Measurements from ENCODE around the gene NANOS2.

Gene NANOS2

GRCh38 chr19:45881082-45881908 lies 33.3 kb downstream of the NANOS2 start:
- H3K4me3 ChIP-seq (ENCODE audit: low read length): no peak overlapping the region
- no peak for TF ChIP-seq CTCF (conservative IDR thresholded peaks at IDR 0.05; ENCODE audit: low read depth, low read length)
- DNase-seq (ENCODE audit: low read depth): no peak

GRCh38 chr19:45879971-45880370 lies 34.6 kb downstream of the NANOS2 start:
- H3K4me3 ChIP-seq (ENCODE audit: low read length): no peak overlapping the region
- no peak for TF ChIP-seq CTCF (conservative IDR thresholded peaks at IDR 0.05; ENCODE audit: low read depth, low read length)
- DNase-seq (ENCODE audit: low read depth): no peak

DNA sequence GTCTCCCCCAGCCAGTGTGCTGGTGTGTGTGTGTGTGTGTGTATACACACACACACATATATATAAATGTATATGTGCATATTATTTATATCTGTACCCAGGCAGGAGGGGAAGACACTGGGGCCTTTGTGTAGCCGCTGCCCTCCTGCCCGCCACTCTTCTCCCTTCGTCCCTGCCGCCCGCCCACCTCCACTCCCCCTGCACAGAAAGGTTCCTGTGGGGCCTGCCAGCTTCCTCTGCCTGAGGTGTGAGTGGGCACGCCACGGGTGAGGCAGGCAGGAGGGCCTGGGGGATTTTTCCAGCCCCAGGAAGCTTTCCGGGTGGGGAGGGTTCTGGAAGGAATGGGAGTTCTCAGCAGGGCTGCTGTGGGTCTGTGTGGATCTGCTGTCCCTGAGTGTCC lies 35.5 kb downstream of the NANOS2 start:
- DNase-seq (ENCODE audit: low read depth): no peak
- TF ChIP-seq CTCF (conservative IDR thresholded peaks at IDR 0.05; ENCODE audit: low read depth, low read length): no peak

DNA sequence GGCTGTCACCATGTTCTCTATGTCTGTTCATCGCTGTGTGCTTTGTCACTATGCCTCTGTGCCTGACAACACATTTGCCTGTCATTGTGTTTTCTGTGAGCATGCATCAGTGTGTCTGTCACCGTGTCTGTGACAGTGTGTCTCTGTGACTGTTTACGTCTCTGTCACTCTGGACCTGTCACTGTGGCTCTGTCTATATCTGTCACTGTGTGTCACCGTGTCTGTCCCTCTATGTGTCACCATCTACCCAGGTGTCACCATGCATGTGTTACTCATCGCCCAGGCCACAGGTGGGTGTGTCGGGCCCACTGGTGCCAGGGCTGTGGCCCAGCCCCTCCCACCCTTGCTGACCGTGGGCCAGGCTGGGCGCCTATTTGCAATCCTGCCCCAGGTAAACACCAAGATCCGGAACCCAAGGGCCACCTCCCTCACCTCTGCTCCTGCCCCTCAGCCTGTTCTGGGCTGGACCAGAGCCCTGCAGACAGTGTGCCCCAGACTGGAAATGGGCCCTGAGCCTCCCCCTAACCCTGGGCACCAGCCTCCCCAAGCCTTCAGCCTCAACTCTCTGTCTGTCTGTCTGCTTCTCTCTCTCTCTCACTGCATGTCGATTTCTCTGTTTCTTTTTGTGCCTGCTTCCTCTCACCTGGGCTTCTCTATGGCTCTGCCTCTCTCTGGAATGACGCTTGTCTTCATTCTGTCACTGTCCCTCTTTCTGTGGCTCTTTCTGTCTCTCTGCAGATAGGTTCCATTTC lies 36.4 kb downstream of the NANOS2 start:
- TF ChIP-seq CTCF (conservative IDR thresholded peaks at IDR 0.05; ENCODE audit: low read depth, low read length): no peak
- H3K4me3 ChIP-seq (ENCODE audit: low read length): no peak overlapping the region
- DNase-seq (ENCODE audit: low read depth): no peak

More for the DNA sequence above, 35.5 kb downstream of the NANOS2 start:
- no peak overlapping the region for H3K4me3 ChIP-seq (ENCODE audit: low read length)

DNA sequence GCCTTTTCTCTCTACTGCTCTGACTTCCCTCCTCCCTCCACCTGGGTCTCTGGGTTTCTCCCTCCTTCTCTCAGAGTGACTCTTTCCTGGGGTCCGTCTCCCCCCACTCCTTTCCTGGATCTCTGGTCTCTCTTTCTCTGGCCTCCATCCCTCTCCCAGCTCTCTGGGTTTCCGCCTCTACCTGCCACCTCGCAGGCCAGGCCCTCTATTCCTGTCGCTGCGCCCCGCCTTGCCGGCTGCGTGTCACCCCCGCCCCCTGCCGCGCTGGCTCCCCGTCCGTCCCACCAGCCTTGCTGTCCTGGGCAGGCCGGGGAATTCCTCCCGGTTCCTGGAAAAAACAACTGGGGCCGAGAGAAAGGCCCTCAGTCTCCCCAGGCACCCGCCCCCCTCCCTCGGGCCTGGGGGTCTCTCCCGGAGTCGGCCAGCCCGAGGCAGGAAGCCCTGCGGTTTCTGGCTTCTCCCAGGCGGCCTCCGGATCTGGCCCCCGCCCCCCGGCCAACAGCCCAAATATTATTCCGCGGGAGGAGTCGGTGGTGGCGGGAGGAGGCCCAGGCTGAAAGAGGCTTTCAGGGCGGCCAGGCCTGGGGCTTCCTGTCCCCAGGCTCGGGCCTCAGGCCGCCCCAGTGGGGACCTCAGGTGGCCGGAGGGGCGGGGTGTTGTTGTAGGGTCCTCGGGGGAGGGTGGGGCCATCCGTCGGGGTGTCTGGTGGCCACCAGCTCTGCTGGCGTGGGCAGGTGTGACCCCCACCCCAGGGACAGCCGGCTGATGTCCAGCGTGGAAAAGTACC lies 38.0 kb downstream of the NANOS2 start:
- peak overlapping the region; percentile 10 for H3K4me3 ChIP-seq (ENCODE audit: low read length)
- no peak for DNase-seq (ENCODE audit: low read depth)
- no peak for TF ChIP-seq CTCF (conservative IDR thresholded peaks at IDR 0.05; ENCODE audit: low read depth, low read length)

DNA sequence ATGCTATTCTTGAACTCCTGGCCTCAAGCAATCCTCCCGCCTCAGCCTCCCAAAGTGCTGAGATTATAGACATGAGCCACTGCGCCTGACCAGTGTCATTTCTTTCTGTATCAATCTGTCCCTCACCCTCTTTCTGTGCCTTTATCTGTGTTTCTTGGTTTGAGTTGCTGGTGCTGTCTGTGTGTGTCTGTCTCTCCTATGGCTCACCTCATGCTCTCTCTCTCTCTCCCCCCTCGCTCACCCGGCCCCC lies 38.5 kb downstream of the NANOS2 start:
- no peak overlapping the region for H3K4me3 ChIP-seq (ENCODE audit: low read length)
- no peak for DNase-seq (ENCODE audit: low read depth)
- TF ChIP-seq CTCF (conservative IDR thresholded peaks at IDR 0.05; ENCODE audit: low read depth, low read length): no peak
